Breast epithelium (tissue), 4 donors: ENCODE data around the gene GUCY2F. TPM values are rescaled to one million over a fixed set of nuclear protein-coding genes. Genes with fewer than 3 reads are reported as not detected.

Experiments used
- DNase-seq, 2 donors: peaks; one replicate each; pipeline ENCODE4 v3.0.0-alpha.2; 2019; ENCODE audit warnings: low spot score in 2 of 2
- H3K27ac ChIP-seq, 2 donors: fragments of 200-600 bp; sonication (generic) in 1 of 2; one replicate each; pipeline ENCODE4 v1.5.1; 2016 to 2019; ENCODE audit warnings: mild to moderate bottlenecking in 1 of 2
- H3K27me3 ChIP-seq, 2 donors: fragments of 200-600 bp; sonication (generic) in 1 of 2; one replicate each; pipeline versions ENCODE4 v1.5.1 to v1.6.0; 2017 to 2019; ENCODE audit warnings: control low read depth in 1 of 2, mild to moderate bottlenecking in 1 of 2
- H3K36me3 ChIP-seq: fragments of 200-600 bp; one replicate; pipeline ENCODE4 v1.5.1; 2019
- H3K4me1 ChIP-seq, 2 donors: fragments of 200-600 bp; sonication (generic); one replicate each; pipeline ENCODE4 v1.5.1; 2016 to 2019; ENCODE audit warnings: control low read depth in 1 of 2
- H3K4me3 ChIP-seq, 3 donors: fragments of 200-600 bp; sonication (generic); 1 replicate in 2 of 3; 2 replicates in 1 of 3; pipeline ENCODE4 v1.5.1; 2016 to 2019; ENCODE audit warnings: mild to moderate bottlenecking in 3 of 3, moderate library complexity in 2 of 3
- H3K9me3 ChIP-seq, 2 donors: fragments of 200-600 bp; sonication (generic) in 1 of 2; one replicate each; pipeline ENCODE4 v1.5.1; 2016 to 2019; ENCODE audit warnings: control low read depth in 1 of 2
- CTCF ChIP-seq, 3 donors: fragments of 450-650 bp; IDR thresholded peaks; one replicate each; pipeline ENCODE4 v1.5.1; 2016 to 2017; ENCODE audit warnings: antibody characterized with exemption in 3 of 3, mild to moderate bottlenecking in 3 of 3, moderate library complexity in 3 of 3
- POLR2A ChIP-seq: fragments of 450-650 bp; IDR thresholded peaks from one replicate; pipeline ENCODE4 v1.6.1; 2016; ENCODE audit warnings: antibody characterized with exemption, mild to moderate bottlenecking, moderate library complexity
- POLR2AphosphoS5 ChIP-seq, 3 donors: sonication (generic); formaldehyde crosslinking; IDR thresholded peaks; one replicate each; pipeline ENCODE4 v1.6.1; 2017; ENCODE audit warnings: antibody characterized with exemption in 3 of 3
- intact Hi-C: fragments of 100-400 bp; cut with DNase I; formaldehyde crosslinking; loops from one replicate; pipeline ENCODE4 v1.15.1; 2023; ENCODE audit warnings: low total_unique reads
- total RNA-seq, 3 donors: library from RNA; depleted of rRNA; stranded (reverse); fragments of >200 nt; gene quantifications; one replicate each; pipeline ENCODE4 v1.1.0, GENCODE V29; 2016

GUCY2F gene
- total RNA-seq, 3 donors from 2014 or later = not detected

DNA sequence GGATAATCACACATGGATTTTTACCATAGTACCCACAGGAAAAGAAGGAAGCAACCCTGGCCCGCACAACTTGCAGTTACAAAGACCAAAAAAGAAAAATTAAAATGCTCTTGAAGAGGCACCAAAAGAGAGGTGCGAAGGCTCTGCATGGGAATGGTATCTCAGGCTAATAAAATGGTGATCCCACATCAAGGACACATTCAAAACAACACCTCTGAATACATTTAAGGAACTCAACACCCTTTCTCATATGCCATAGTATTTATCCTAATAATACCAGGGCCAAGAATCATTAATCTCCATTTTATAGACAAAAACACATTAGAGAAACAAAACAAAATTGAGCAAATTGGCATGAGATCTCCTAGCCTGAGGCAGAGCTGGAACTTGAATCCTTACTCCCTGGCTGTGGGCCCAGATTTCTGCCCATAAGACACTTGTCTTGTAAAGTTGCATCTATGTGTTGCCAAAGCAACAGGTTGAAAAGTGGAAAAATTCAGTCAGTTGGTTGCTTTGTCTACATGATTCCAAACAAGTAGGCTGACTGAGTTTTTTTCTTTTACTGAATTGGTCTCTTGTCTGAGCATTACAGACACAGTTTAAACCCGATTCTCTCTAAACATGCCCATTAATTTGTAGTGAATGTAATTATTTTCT is 33.5 kb downstream of the GUCY2F start:
- TF ChIP-seq POLR2AphosphoS5 (IDR thresholded peaks at IDR 0.05) (no peak), CTCF (IDR thresholded peaks at IDR 0.05) (no peak), POLR2A (no peak)
- Histone ChIP-seq H3K9me3 (peaks cover 0 to 6% of the 10 kb centered on the region in 2 donors), H3K4me3 (no peak overlapping the region), H3K27me3 (peaks cover 0 to 55% of the 10 kb centered on the region in 2 donors), H3K4me1 (no peaks in the 10 kb centered on the region), H3K27ac (no peak overlapping the region), H3K36me3 (no peaks in the 10 kb centered on the region)
- intact Hi-C loops = no loop called here
- no peak for DNase-seq

DNA sequence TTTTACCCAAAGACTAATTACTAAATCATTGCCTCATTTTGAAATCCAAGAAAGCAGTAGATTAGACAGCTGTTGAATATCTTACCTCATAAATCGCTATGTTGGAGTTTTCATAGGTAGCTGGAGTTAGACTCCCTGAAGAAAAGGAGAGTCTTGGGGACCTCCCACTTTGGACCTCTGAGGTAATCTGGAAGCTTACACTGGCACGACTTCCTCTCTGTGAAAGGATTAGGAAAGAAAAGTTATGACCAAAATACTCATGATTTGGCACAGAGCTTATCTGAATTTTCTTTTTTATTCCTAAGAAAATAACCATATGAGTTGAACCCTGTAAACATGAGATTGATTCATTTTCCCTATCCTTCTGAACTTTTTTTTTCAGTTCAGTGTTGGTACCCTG is 40.6 kb downstream of the GUCY2F start:
- H3K27me3 ChIP-seq = peaks cover 0 to 63% of the 10 kb centered on the region in 2 donors
- intact Hi-C loops = no loop called here
- no peaks in the 10 kb centered on the region for H3K4me1 ChIP-seq
- H3K9me3 ChIP-seq = peaks cover 0 to 5% of the 10 kb centered on the region in 2 donors
- H3K36me3 ChIP-seq = no peaks in the 10 kb centered on the region
- no peak overlapping the region for H3K27ac ChIP-seq
- TF ChIP-seq POLR2AphosphoS5 (IDR thresholded peaks at IDR 0.05) (no peak), CTCF (IDR thresholded peaks at IDR 0.05) (no peak), POLR2A (no peak)
- no peak overlapping the region for H3K4me3 ChIP-seq
- DNase-seq = no peak

GRCh38 chrX:109440475-109440874 is 41.4 kb downstream of the GUCY2F start:
- Histone ChIP-seq H3K9me3 (no peaks in the 10 kb centered on the region), H3K36me3 (no peaks in the 10 kb centered on the region), H3K4me3 (no peak overlapping the region), H3K27ac (no peak overlapping the region), H3K27me3 (peaks cover 0 to 63% of the 10 kb centered on the region in 2 donors), H3K4me1 (no peaks in the 10 kb centered on the region)
- DNase-seq = no peak
- intact Hi-C loops = no loop called here
- TF ChIP-seq POLR2AphosphoS5 (IDR thresholded peaks at IDR 0.05) (no peak), POLR2A (no peak), CTCF (IDR thresholded peaks at IDR 0.05) (no peak)

- Histone ChIP-seq H3K36me3 (no peaks in the 10 kb centered on the region), H3K27me3 (peaks cover 0 to 79% of the 10 kb centered on the region in 2 donors), H3K9me3 (no peaks in the 10 kb centered on the region), H3K27ac (no peak overlapping the region), H3K4me3 (no peak overlapping the region), H3K4me1 (no peaks in the 10 kb centered on the region)
- intact Hi-C loops = loop anchor here (10.0 kb wide), 1 partner anchor 1654 kb away; no protein-coding TSS in a partner anchor
- no peak for DNase-seq
- TF ChIP-seq CTCF (IDR thresholded peaks at IDR 0.05) = no peak
- TF ChIP-seq POLR2AphosphoS5 (IDR thresholded peaks at IDR 0.05) = no peak
- no peak for TF ChIP-seq POLR2A
These were observed 72.7 kb downstream of the GUCY2F start for GRCh38 chrX:109409181-109409580.

- peaks cover 0 to 78% of the 10 kb centered on the region in 2 donors for H3K27me3 ChIP-seq
- H3K9me3 ChIP-seq = no peaks in the 10 kb centered on the region
- DNase-seq = no peak
- H3K27ac ChIP-seq = no peak overlapping the region
- TF ChIP-seq POLR2A = no peak
- intact Hi-C loops = loop anchor here (10.0 kb wide), 1 partner anchor 1649 kb away; no protein-coding TSS in a partner anchor
- H3K36me3 ChIP-seq = no peaks in the 10 kb centered on the region
- H3K4me3 ChIP-seq = no peak overlapping the region
- no peaks in the 10 kb centered on the region for H3K4me1 ChIP-seq
These were observed 78.0 kb downstream of the GUCY2F start for GRCh38 chrX:109403922-109404321.
